ENCODE results near the gene CPS1.

DNA sequence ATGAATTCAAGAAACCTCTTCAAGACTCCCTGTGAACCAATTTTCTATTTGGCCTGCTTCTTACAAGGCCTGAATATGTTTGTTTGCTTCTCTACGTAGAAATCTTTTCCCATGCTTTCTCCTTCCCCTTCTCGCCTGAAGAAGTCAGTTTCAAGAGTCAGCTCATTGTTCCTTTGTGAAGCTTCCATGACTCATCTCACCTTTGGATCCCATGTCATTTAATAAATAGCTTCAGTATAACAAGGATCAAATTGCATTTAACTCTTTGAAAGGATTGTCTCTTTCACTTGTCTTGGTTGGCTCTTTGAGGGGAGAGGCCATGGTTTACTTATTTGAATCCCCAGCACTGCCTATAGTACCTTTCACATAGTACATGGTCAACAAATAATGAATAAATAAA is 28.4 kb downstream of the CPS1 start:
- TF ChIP-seq EZH2phosphoT487 (conservative IDR thresholded peaks at IDR 0.05; ENCODE audit: low read length) (no peak), CTCF (IDR thresholded peaks at IDR 0.05; ENCODE audit: insufficient read depth, low read length, poor library complexity, severe bottlenecking) (no peak)

All from SU-DHL-6 (cell line).